Loucy (cell line): Measurements from ENCODE around the gene UVRAG.

ENCODE experiments used
- H2AFZ ChIP-seq: fragments of 200-600 bp; sonication (generic); 2 replicates; pipeline ENCODE4 v1.6.0; 2016; ENCODE audit warnings: antibody characterized with exemption, mild to moderate bottlenecking, low read length, moderate library complexity
- H3F3A ChIP-seq: fragments of 200-600 bp; 2 replicates; pipeline ENCODE4 v1.6.0; 2016; ENCODE audit warnings: antibody characterized with exemption, low read depth, mild to moderate bottlenecking
- H3K27me3 ChIP-seq: fragments of 200-600 bp; sonication (generic); 2 replicates; pipeline ENCODE4 v1.6.1; 2014; ENCODE audit warnings: low read length, mild to moderate bottlenecking; ENCODE audit not compliant: insufficient read depth, poor library complexity, severe bottlenecking
- H3K36me3 ChIP-seq: fragments of 200-600 bp; sonication (generic); 2 replicates; pipeline ENCODE4 v1.6.1; 2016; ENCODE audit warnings: low read length; ENCODE audit not compliant: insufficient read depth
- H3K4me1 ChIP-seq: fragments of 200-600 bp; sonication (generic); 2 replicates; pipeline ENCODE4 v1.5.1; 2014; ENCODE audit warnings: low read length, mild to moderate bottlenecking; ENCODE audit not compliant: insufficient read depth, poor library complexity, severe bottlenecking
- H3K4me2 ChIP-seq: fragments of 200-600 bp; sonication (generic); 2 replicates; pipeline ENCODE4 v1.6.0; 2014; ENCODE audit warnings: antibody characterized with exemption, low read length, low read depth, mild to moderate bottlenecking; ENCODE audit not compliant: poor library complexity, severe bottlenecking
- H3K4me3 ChIP-seq: fragments of 200-600 bp; sonication (generic); 2 replicates; pipeline ENCODE4 v1.5.1; 2014; ENCODE audit warnings: low read length, mild to moderate bottlenecking, mixed read lengths; ENCODE audit not compliant: poor library complexity, severe bottlenecking
- H3K79me2 ChIP-seq: fragments of 200-600 bp; sonication (generic); 2 replicates; pipeline ENCODE4 v1.6.1; 2014; ENCODE audit warnings: low read length; ENCODE audit not compliant: insufficient read depth
- H3K9ac ChIP-seq: fragments of 200-600 bp; sonication (generic); 2 replicates; pipeline ENCODE4 v1.6.0; 2014; ENCODE audit warnings: mild to moderate bottlenecking, low read depth, low read length, moderate library complexity; ENCODE audit not compliant: poor library complexity, severe bottlenecking
- H3K9me2 ChIP-seq: fragments of 200-600 bp; sonication (generic); replicated peaks from 2 replicates; pipeline ENCODE4 v1.6.1; 2016; ENCODE audit warnings: low read depth, low read length, mixed read lengths
- H3K9me3 ChIP-seq: fragments of 200-600 bp; sonication (generic); 2 replicates; pipeline ENCODE4 v1.6.1; 2014; ENCODE audit warnings: mild to moderate bottlenecking, antibody characterized with exemption, low read length, low read depth; ENCODE audit not compliant: insufficient read depth
- H4K20me1 ChIP-seq: fragments of 200-600 bp; sonication (generic); 2 replicates; pipeline ENCODE4 v1.6.0; 2014; ENCODE audit warnings: antibody characterized with exemption, low read length, mild to moderate bottlenecking; ENCODE audit not compliant: insufficient read depth, poor library complexity, severe bottlenecking
- CTCF ChIP-seq: fragments of 200-600 bp; sonication (generic); conservative IDR thresholded peaks from 2 replicates; pipeline ENCODE4 v1.5.1; 2014; ENCODE audit warnings: mild to moderate bottlenecking, antibody characterized with exemption, low read length
- EZH2phosphoT487 ChIP-seq: fragments of 200-600 bp; IDR thresholded peaks from 2 replicates; pipeline ENCODE4 v1.6.1; 2018; ENCODE audit warnings: antibody characterized with exemption, mild to moderate bottlenecking, moderate library complexity, borderline replicate concordance

Gene UVRAG

GRCh38 chr11:75814363-75814676 is 690 bp upstream of the UVRAG start:
- Histone ChIP-seq H3K9me3 (no peaks in the 10 kb centered on the region), H3K9ac (peak overlapping the region; percentile 55), H3K36me3 (no peaks in the 10 kb centered on the region), H3F3A (no peaks in the 10 kb centered on the region), H4K20me1 (peaks cover 12% of the 10 kb centered on the region), H3K79me2 (peaks cover 39% of the 10 kb centered on the region), H3K4me2 (peak overlapping the region; percentile 89), H3K4me1 (peaks cover 28% of the 10 kb centered on the region), H3K4me3 (peak overlapping the region; percentile 76), H3K27me3 (no peaks in the 10 kb centered on the region), H3K9me2 (no peaks in the 10 kb centered on the region), H2AFZ (peak overlapping the region; percentile 86)
- TF ChIP-seq EZH2phosphoT487 (no peak), CTCF (no peak)

GRCh38 chr11:75815345-75816168 is 547 bp downstream of the UVRAG start:
- H3K79me2 ChIP-seq: peaks cover 48% of the 10 kb centered on the region
- H2AFZ ChIP-seq: peak overlapping the region; percentile 77

GRCh38 chr11:75816561-75817239 is 1.7 kb downstream of the UVRAG start:
- Histone ChIP-seq H3K9ac (peak overlapping the region; percentile 80), H4K20me1 (peaks cover 23% of the 10 kb centered on the region), H3K4me1 (peaks cover 28% of the 10 kb centered on the region), H3F3A (no peaks in the 10 kb centered on the region), H2AFZ (no peak overlapping the region), H3K36me3 (no peaks in the 10 kb centered on the region), H3K9me2 (no peaks in the 10 kb centered on the region), H3K4me3 (peak overlapping the region; percentile 76), H3K9me3 (no peaks in the 10 kb centered on the region), H3K4me2 (peak overlapping the region; percentile 87), H3K27me3 (no peaks in the 10 kb centered on the region), H3K79me2 (peaks cover 59% of the 10 kb centered on the region)
- TF ChIP-seq EZH2phosphoT487 (no peak), CTCF (no peak)

More at GRCh38 chr11:75815345-75816168, 547 bp downstream of the UVRAG start:
- peak overlapping the region; percentile 80 for H3K9ac ChIP-seq
- peaks cover 12% of the 10 kb centered on the region for H4K20me1 ChIP-seq
- H3K36me3 ChIP-seq: no peaks in the 10 kb centered on the region
- no peaks in the 10 kb centered on the region for H3K9me2 ChIP-seq
- H3K27me3 ChIP-seq: no peaks in the 10 kb centered on the region
- no peaks in the 10 kb centered on the region for H3F3A ChIP-seq
- H3K4me1 ChIP-seq: peaks cover 28% of the 10 kb centered on the region
- no peaks in the 10 kb centered on the region for H3K9me3 ChIP-seq
- H3K4me3 ChIP-seq: peak overlapping the region; percentile 76
- TF ChIP-seq EZH2phosphoT487 (no peak), CTCF (no peak)
- H3K4me2 ChIP-seq: peak overlapping the region; percentile 87
